ENCODE results near the gene PPP1R9B.

The PPP1R9B gene

GRCh38 chr17:50139950-50140885, 10.3 kb downstream of the PPP1R9B start:
- H3K4me1 ChIP-seq (ENCODE audit: control insufficient read depth in 2 of 2, insufficient read depth in 2 of 2, low read length in 2 of 2), result peaks cover 3 to 13% of the 10 kb centered on the region in 2 donors
- no peak overlapping the region for H3K9ac ChIP-seq (ENCODE audit: low read depth in 1 of 2, low read length in 2 of 2)
- H3K4me3 ChIP-seq (ENCODE audit: low read length in 2 of 2), result peak overlapping the region in 1 of 2 donors; percentile 2
- H3K9me3 ChIP-seq (ENCODE audit: control insufficient read depth in 2 of 2, low read length in 2 of 2), result no peaks in the 10 kb centered on the region
- no peak overlapping the region for H3K27ac ChIP-seq (ENCODE audit: low read depth in 2 of 2, low read length in 2 of 2)
- H3K36me3 ChIP-seq (ENCODE audit: control insufficient read depth in 2 of 2, insufficient read depth in 2 of 2, low read length in 2 of 2), result peaks cover 73 to 88% of the 10 kb centered on the region in 2 donors
- no peaks in the 10 kb centered on the region for H3K27me3 ChIP-seq (ENCODE audit: control insufficient read depth in 2 of 2, insufficient read depth in 2 of 2, low read length in 2 of 2)

- H3K27ac ChIP-seq (ENCODE audit: low read depth in 2 of 2, low read length in 2 of 2), result no peak overlapping the region
- no peak overlapping the region for H3K9ac ChIP-seq (ENCODE audit: low read depth in 1 of 2, low read length in 2 of 2)
- H3K4me1 ChIP-seq (ENCODE audit: control insufficient read depth in 2 of 2, insufficient read depth in 2 of 2, low read length in 2 of 2), result peaks cover 3 to 9% of the 10 kb centered on the region in 2 donors
- H3K27me3 ChIP-seq (ENCODE audit: control insufficient read depth in 2 of 2, insufficient read depth in 2 of 2, low read length in 2 of 2), result no peaks in the 10 kb centered on the region
- H3K9me3 ChIP-seq (ENCODE audit: control insufficient read depth in 2 of 2, low read length in 2 of 2), result no peaks in the 10 kb centered on the region
- peaks cover 67 to 84% of the 10 kb centered on the region in 2 donors for H3K36me3 ChIP-seq (ENCODE audit: control insufficient read depth in 2 of 2, insufficient read depth in 2 of 2, low read length in 2 of 2)
- no peak overlapping the region for H3K4me3 ChIP-seq (ENCODE audit: low read length in 2 of 2)
These were observed 11.2 kb downstream of the PPP1R9B start for GRCh38 chr17:50139185-50139783.

- Histone ChIP-seq H3K4me3 (ENCODE audit: low read length in 2 of 2) (no peak overlapping the region), H3K9ac (ENCODE audit: low read depth in 1 of 2, low read length in 2 of 2) (no peak overlapping the region), H3K9me3 (ENCODE audit: control insufficient read depth in 2 of 2, low read length in 2 of 2) (no peaks in the 10 kb centered on the region), H3K27me3 (ENCODE audit: control insufficient read depth in 2 of 2, insufficient read depth in 2 of 2, low read length in 2 of 2) (no peaks in the 10 kb centered on the region), H3K27ac (ENCODE audit: low read depth in 2 of 2, low read length in 2 of 2) (no peak overlapping the region), H3K36me3 (ENCODE audit: control insufficient read depth in 2 of 2, insufficient read depth in 2 of 2, low read length in 2 of 2) (peaks cover 57 to 64% of the 10 kb centered on the region in 2 donors), H3K4me1 (ENCODE audit: control insufficient read depth in 2 of 2, insufficient read depth in 2 of 2, low read length in 2 of 2) (peaks cover 3 to 7% of the 10 kb centered on the region in 2 donors)
These were observed 13.4 kb downstream of the PPP1R9B start for GRCh38 chr17:50137042-50137441.

- Histone ChIP-seq H3K27ac (ENCODE audit: low read depth in 2 of 2, low read length in 2 of 2) (no peak overlapping the region), H3K27me3 (ENCODE audit: control insufficient read depth in 2 of 2, insufficient read depth in 2 of 2, low read length in 2 of 2) (no peaks in the 10 kb centered on the region), H3K4me1 (ENCODE audit: control insufficient read depth in 2 of 2, insufficient read depth in 2 of 2, low read length in 2 of 2) (peaks cover 0 to 7% of the 10 kb centered on the region in 2 donors), H3K36me3 (ENCODE audit: control insufficient read depth in 2 of 2, insufficient read depth in 2 of 2, low read length in 2 of 2) (peaks cover 50 to 58% of the 10 kb centered on the region in 2 donors), H3K9me3 (ENCODE audit: control insufficient read depth in 2 of 2, low read length in 2 of 2) (no peaks in the 10 kb centered on the region), H3K9ac (ENCODE audit: low read depth in 1 of 2, low read length in 2 of 2) (no peak overlapping the region), H3K4me3 (ENCODE audit: low read length in 2 of 2) (no peak overlapping the region)
These were observed 14.3 kb downstream of the PPP1R9B start for GRCh38 chr17:50136096-50136687.

- Histone ChIP-seq H3K36me3 (ENCODE audit: control insufficient read depth in 2 of 2, insufficient read depth in 2 of 2, low read length in 2 of 2) (peaks cover 43 to 51% of the 10 kb centered on the region in 2 donors), H3K27ac (ENCODE audit: low read depth in 2 of 2, low read length in 2 of 2) (no peak overlapping the region), H3K4me1 (ENCODE audit: control insufficient read depth in 2 of 2, insufficient read depth in 2 of 2, low read length in 2 of 2) (peaks cover 0 to 5% of the 10 kb centered on the region in 2 donors), H3K9me3 (ENCODE audit: control insufficient read depth in 2 of 2, low read length in 2 of 2) (no peaks in the 10 kb centered on the region), H3K4me3 (ENCODE audit: low read length in 2 of 2) (no peak overlapping the region), H3K9ac (ENCODE audit: low read depth in 1 of 2, low read length in 2 of 2) (no peak overlapping the region), H3K27me3 (ENCODE audit: control insufficient read depth in 2 of 2, insufficient read depth in 2 of 2, low read length in 2 of 2) (peaks cover 4% of the 10 kb centered on the region in 2 donors)
These were observed 15.0 kb downstream of the PPP1R9B start for GRCh38 chr17:50135316-50136095.

- H3K9me3 ChIP-seq (ENCODE audit: control insufficient read depth in 2 of 2, low read length in 2 of 2), result no peaks in the 10 kb centered on the region
- no peaks in the 10 kb centered on the region for H3K4me1 ChIP-seq (ENCODE audit: control insufficient read depth in 2 of 2, insufficient read depth in 2 of 2, low read length in 2 of 2)
- H3K27me3 ChIP-seq (ENCODE audit: control insufficient read depth in 2 of 2, insufficient read depth in 2 of 2, low read length in 2 of 2), result peaks cover 4 to 5% of the 10 kb centered on the region in 2 donors
- H3K4me3 ChIP-seq (ENCODE audit: low read length in 2 of 2), result no peak overlapping the region
- no peak overlapping the region for H3K27ac ChIP-seq (ENCODE audit: low read depth in 2 of 2, low read length in 2 of 2)
- no peak overlapping the region for H3K9ac ChIP-seq (ENCODE audit: low read depth in 1 of 2, low read length in 2 of 2)
- peaks cover 41 to 44% of the 10 kb centered on the region in 2 donors for H3K36me3 ChIP-seq (ENCODE audit: control insufficient read depth in 2 of 2, insufficient read depth in 2 of 2, low read length in 2 of 2)
These were observed 16.0 kb downstream of the PPP1R9B start for GRCh38 chr17:50134206-50135110.

GRCh38 chr17:50133769-50134099, 16.7 kb downstream of the PPP1R9B start:
- H3K36me3 ChIP-seq (ENCODE audit: control insufficient read depth in 2 of 2, insufficient read depth in 2 of 2, low read length in 2 of 2), result peaks cover 34 to 37% of the 10 kb centered on the region in 2 donors
- no peak overlapping the region for H3K9ac ChIP-seq (ENCODE audit: low read depth in 1 of 2, low read length in 2 of 2)
- H3K9me3 ChIP-seq (ENCODE audit: control insufficient read depth in 2 of 2, low read length in 2 of 2), result no peaks in the 10 kb centered on the region
- H3K4me3 ChIP-seq (ENCODE audit: low read length in 2 of 2), result no peak overlapping the region
- H3K27ac ChIP-seq (ENCODE audit: low read depth in 2 of 2, low read length in 2 of 2), result no peak overlapping the region
- peaks cover 4 to 8% of the 10 kb centered on the region in 2 donors for H3K27me3 ChIP-seq (ENCODE audit: control insufficient read depth in 2 of 2, insufficient read depth in 2 of 2, low read length in 2 of 2)
- H3K4me1 ChIP-seq (ENCODE audit: control insufficient read depth in 2 of 2, insufficient read depth in 2 of 2, low read length in 2 of 2), result peaks cover 2 to 3% of the 10 kb centered on the region in 2 donors

- Histone ChIP-seq H3K4me1 (ENCODE audit: control insufficient read depth in 2 of 2, insufficient read depth in 2 of 2, low read length in 2 of 2) (peaks cover 2 to 7% of the 10 kb centered on the region in 2 donors), H3K9ac (ENCODE audit: low read depth in 1 of 2, low read length in 2 of 2) (no peak overlapping the region)
These were observed 17.3 kb downstream of the PPP1R9B start for GRCh38 chr17:50133028-50133768.

More at GRCh38 chr17:50133028-50133768, 17.3 kb downstream of the PPP1R9B start:
- H3K4me3 ChIP-seq (ENCODE audit: low read length in 2 of 2), result no peak overlapping the region
- no peaks in the 10 kb centered on the region for H3K9me3 ChIP-seq (ENCODE audit: control insufficient read depth in 2 of 2, low read length in 2 of 2)
- peaks cover 28 to 32% of the 10 kb centered on the region in 2 donors for H3K36me3 ChIP-seq (ENCODE audit: control insufficient read depth in 2 of 2, insufficient read depth in 2 of 2, low read length in 2 of 2)
- no peak overlapping the region for H3K27ac ChIP-seq (ENCODE audit: low read depth in 2 of 2, low read length in 2 of 2)
- H3K27me3 ChIP-seq (ENCODE audit: control insufficient read depth in 2 of 2, insufficient read depth in 2 of 2, low read length in 2 of 2), result peaks cover 8 to 11% of the 10 kb centered on the region in 2 donors

Measured in mucosa of rectum (tissue), 2 donors.